ENCODE measurements around the gene LOC101059915.
"Not testable (repeated sequence)": the region's sequence is repeated elsewhere in the genome, so short reads cannot be mapped to it uniquely, and the experiment has no call there.

The LOC101059915 gene

GRCh38 chrX:71666240-71667223 is 814 bp upstream of the LOC101059915 start:
- no peaks in the 10 kb centered on the region for H3F3A ChIP-seq (ENCODE audit: control insufficient read depth, insufficient read depth)
- H3K9me2 ChIP-seq (replicated peaks; ENCODE audit: control insufficient read depth, low read length), result no peaks in the 10 kb centered on the region
- H3K9me3 ChIP-seq (ENCODE audit: control insufficient read depth, insufficient read depth, low read length), result no peaks in the 10 kb centered on the region
- H3K27ac ChIP-seq (ENCODE audit: low read depth, low read length), result no peak overlapping the region
- H3K4me1 ChIP-seq (ENCODE audit: control insufficient read depth, low read length), result no peaks in the 10 kb centered on the region
- H4K20me1 ChIP-seq (ENCODE audit: control insufficient read depth, insufficient read depth, low read depth, low read length), result no peaks in the 10 kb centered on the region
- H3K36me3 ChIP-seq (ENCODE audit: control insufficient read depth, low read length), result no peaks in the 10 kb centered on the region
- TF ChIP-seq EZH2phosphoT487 (IDR thresholded peaks at IDR 0.05; ENCODE audit: borderline replicate concordance, low read length), result no peak
- TF ChIP-seq, protein P1, sequence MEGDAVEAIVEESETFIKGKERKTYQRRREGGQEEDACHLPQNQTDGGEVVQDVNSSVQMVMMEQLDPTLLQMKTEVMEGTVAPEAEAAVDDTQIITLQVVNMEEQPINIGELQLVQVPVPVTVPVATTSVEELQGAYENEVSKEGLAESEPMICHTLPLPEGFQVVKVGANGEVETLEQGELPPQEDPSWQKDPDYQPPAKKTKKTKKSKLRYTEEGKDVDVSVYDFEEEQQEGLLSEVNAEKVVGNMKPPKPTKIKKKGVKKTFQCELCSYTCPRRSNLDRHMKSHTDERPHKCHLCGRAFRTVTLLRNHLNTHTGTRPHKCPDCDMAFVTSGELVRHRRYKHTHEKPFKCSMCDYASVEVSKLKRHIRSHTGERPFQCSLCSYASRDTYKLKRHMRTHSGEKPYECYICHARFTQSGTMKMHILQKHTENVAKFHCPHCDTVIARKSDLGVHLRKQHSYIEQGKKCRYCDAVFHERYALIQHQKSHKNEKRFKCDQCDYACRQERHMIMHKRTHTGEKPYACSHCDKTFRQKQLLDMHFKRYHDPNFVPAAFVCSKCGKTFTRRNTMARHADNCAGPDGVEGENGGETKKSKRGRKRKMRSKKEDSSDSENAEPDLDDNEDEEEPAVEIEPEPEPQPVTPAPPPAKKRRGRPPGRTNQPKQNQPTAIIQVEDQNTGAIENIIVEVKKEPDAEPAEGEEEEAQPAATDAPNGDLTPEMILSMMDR (IDR thresholded peaks at IDR 0.05; ENCODE audit: low read depth, low read length, poor library complexity, severe bottlenecking), result no peak
- no peaks in the 10 kb centered on the region for H3K27me3 ChIP-seq (ENCODE audit: control insufficient read depth, low read length)
- no peak overlapping the region for H3K4me2 ChIP-seq (ENCODE audit: low read length)
- H3K4me3 ChIP-seq (ENCODE audit: low read length), result no peak overlapping the region
- no peaks in the 10 kb centered on the region for H3K79me2 ChIP-seq (ENCODE audit: control insufficient read depth, low read length)

- Histone ChIP-seq H4K20me1 (ENCODE audit: control insufficient read depth, insufficient read depth, low read depth, low read length) (no peaks in the 10 kb centered on the region), H3K9me3 (ENCODE audit: control insufficient read depth, insufficient read depth, low read length) (no peaks in the 10 kb centered on the region), H3F3A (ENCODE audit: control insufficient read depth, insufficient read depth) (no peaks in the 10 kb centered on the region), H3K79me2 (ENCODE audit: control insufficient read depth, low read length) (no peaks in the 10 kb centered on the region), H3K9me2 (replicated peaks; ENCODE audit: control insufficient read depth, low read length) (no peaks in the 10 kb centered on the region), H3K27ac (ENCODE audit: low read depth, low read length) (no peak overlapping the region), H3K4me1 (ENCODE audit: control insufficient read depth, low read length) (no peaks in the 10 kb centered on the region), H3K4me3 (ENCODE audit: low read length) (no peak overlapping the region), H3K36me3 (ENCODE audit: control insufficient read depth, low read length) (no peaks in the 10 kb centered on the region), H3K4me2 (ENCODE audit: low read length) (no peak overlapping the region), H3K27me3 (ENCODE audit: control insufficient read depth, low read length) (no peaks in the 10 kb centered on the region)
- TF ChIP-seq EZH2phosphoT487 (IDR thresholded peaks at IDR 0.05; ENCODE audit: borderline replicate concordance, low read length), result no peak
- TF ChIP-seq, protein P1 (IDR thresholded peaks at IDR 0.05; ENCODE audit: low read depth, low read length, poor library complexity, severe bottlenecking), result no peak
Measured at GRCh38 chrX:71668248-71668595, 876 bp downstream of the LOC101059915 start.

DNA sequence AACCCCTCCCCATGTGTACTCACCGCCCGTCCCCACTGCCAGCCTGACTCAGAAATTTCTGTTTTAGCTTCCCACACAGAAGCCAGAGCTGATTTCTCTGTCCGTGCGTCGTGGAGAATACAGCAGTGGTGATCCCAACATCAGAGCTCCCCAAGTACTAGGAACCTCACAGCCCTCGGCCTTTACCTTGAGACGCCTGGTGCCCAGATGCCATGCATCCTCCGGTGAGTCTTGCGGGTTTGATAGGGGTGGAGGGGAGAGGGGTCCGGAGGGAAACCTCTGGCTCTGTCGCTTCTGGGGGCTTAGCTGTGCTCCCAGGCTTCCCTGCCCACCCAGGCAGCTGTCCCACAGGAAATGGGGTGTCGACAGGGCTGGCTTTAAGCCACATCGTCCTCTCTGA is 2.1 kb downstream of the LOC101059915 start:
- H3K9me3 ChIP-seq (ENCODE audit: control insufficient read depth, insufficient read depth, low read length), result no peaks in the 10 kb centered on the region
- H3K27ac ChIP-seq (ENCODE audit: low read depth, low read length), result no peak overlapping the region
- TF ChIP-seq EZH2phosphoT487 (IDR thresholded peaks at IDR 0.05; ENCODE audit: borderline replicate concordance, low read length), result no peak
- TF ChIP-seq, protein P1 (IDR thresholded peaks at IDR 0.05; ENCODE audit: low read depth, low read length, poor library complexity, severe bottlenecking), result no peak
- no peak overlapping the region for H3K4me2 ChIP-seq (ENCODE audit: low read length)
- no peaks in the 10 kb centered on the region for H3K27me3 ChIP-seq (ENCODE audit: control insufficient read depth, low read length)
- no peaks in the 10 kb centered on the region for H3F3A ChIP-seq (ENCODE audit: control insufficient read depth, insufficient read depth)
- no peaks in the 10 kb centered on the region for H4K20me1 ChIP-seq (ENCODE audit: control insufficient read depth, insufficient read depth, low read depth, low read length)
- no peaks in the 10 kb centered on the region for H3K4me1 ChIP-seq (ENCODE audit: control insufficient read depth, low read length)
- no peaks in the 10 kb centered on the region for H3K9me2 ChIP-seq (replicated peaks; ENCODE audit: control insufficient read depth, low read length)
- H3K36me3 ChIP-seq (ENCODE audit: control insufficient read depth, low read length), result no peaks in the 10 kb centered on the region
- no peak overlapping the region for H3K4me3 ChIP-seq (ENCODE audit: low read length)
- no peaks in the 10 kb centered on the region for H3K79me2 ChIP-seq (ENCODE audit: control insufficient read depth, low read length)

DNA sequence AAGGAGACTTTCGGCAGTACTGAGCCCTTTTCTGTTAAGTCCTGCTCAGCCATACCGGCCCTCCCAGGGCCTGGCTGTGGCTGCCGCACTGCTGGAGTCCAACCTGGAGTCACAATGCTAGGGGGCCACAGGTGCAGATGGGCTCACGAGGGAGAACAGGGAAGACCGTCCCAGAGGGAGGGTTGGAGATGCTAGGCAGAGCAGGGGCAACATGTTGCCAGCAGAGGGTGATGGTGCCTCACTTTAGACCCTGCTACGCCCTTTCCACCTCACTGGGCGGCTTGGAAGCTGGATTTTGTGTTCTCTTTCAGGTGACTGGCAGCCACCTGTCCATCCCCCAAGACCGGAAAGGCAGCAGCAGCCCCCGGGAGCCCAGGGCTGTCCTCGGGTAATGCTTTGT is 2.6 kb downstream of the LOC101059915 start:
- H3K9me3 ChIP-seq (ENCODE audit: control insufficient read depth, insufficient read depth, low read length); H3K27me3 ChIP-seq (ENCODE audit: control insufficient read depth, low read length); H3K4me3 ChIP-seq (ENCODE audit: low read length); H3K9me2 ChIP-seq (replicated peaks; ENCODE audit: control insufficient read depth, low read length); H4K20me1 ChIP-seq (ENCODE audit: control insufficient read depth, insufficient read depth, low read depth, low read length); H3K4me2 ChIP-seq (ENCODE audit: low read length); H3K4me1 ChIP-seq (ENCODE audit: control insufficient read depth, low read length); H3K36me3 ChIP-seq (ENCODE audit: control insufficient read depth, low read length); H3F3A ChIP-seq (ENCODE audit: control insufficient read depth, insufficient read depth); H3K27ac ChIP-seq (ENCODE audit: low read depth, low read length); H3K79me2 ChIP-seq (ENCODE audit: control insufficient read depth, low read length): not testable (repeated sequence)
